ENCODE measurements around the gene ITGA2B.
"Not testable (repeated sequence)": the region's sequence is repeated elsewhere in the genome, so short reads cannot be mapped to it uniquely, and the experiment has no call there.

The ITGA2B gene

DNA sequence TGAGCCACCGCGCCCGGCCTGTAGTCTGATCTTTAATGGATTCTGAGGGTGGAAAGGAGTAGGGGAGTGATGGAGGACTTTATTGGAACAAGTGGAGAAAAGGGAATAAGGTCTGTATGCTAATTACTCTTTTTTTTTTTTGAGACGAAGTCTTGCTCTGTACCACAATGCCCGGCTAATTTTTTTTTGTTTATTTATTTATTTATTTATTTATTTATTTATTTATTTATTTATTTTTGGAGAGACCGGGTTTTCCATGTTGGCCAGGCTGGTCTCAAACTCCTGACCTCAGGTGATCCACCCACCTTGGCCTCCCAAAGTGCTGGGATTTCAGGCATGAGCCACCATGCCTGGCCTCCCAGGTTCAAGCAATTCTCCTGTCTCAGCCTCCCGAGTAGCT, 59.9 kb downstream of the ITGA2B start:
- DNase-seq: not testable (repeated sequence)

- DNase-seq: no peak
These were observed 61.6 kb downstream of the ITGA2B start for GRCh38 chr17:44327715-44328449.

DNA sequence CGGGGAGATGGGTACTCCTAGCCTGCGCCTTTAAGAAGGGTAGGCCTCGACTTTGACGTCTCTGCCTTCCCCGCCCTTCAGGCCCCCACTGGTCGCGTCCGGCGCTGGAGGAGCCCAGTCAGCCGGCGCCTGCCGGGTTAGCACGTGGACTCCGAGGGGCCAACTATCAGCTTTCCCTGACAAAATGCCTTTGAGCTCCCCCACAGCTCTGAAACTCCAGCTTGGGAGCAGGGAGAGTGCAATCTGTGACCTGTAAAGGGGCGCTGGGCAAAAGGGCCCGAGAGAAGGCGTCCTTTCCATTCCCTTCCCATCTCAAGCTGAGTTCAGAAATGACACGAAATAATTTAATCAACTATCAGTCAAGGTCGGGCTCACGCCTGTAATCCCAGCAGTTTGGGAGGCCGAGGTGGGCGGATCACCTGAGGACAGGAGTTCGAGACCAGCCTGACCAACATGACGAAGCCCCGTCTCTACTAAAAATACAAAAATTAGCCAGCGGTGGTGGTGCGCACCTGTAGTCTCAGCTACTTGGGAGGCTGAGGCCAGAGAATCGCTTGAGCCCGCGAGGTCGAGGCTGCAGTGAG, 62.5 kb downstream of the ITGA2B start:
- DNase-seq: peak; percentile 98

DNA sequence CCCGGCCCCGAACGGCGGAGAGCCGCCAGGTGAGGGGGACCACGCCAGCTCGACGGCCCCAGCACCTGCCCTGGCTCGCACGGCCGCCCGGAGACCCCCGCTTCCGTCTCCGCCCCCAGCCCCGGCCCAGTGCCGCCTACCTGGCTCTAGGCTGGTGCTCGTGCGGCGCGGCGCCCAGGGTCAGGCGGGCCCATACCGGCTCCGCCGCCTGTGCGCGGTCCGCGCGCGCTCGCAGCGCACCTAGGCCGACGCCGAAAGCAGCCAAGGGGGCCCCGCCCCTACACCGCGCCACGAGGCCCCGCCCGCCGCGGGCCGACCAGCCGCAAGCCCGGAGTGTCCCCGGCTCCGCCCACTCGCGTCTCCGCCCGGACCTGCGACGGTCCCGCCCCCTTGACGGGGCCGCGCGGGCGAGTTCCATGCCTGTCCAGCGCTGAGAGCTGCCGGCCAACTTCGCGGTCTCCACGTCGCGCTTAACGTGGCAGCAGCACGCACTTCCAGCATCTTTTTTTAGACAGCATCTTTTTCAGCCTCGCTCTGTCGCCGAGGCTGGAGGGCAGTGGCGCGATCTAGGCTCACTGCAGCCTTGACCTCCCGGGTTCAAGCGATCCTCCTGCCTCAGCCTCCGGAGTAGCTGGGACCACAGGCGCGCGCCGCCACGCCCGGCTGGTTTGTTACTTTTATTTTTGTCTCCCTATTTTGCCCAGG, 64.7 kb downstream of the ITGA2B start, which contains the start of gene SLC25A39:
Gene SLC25A39, minus strand, starts transcription at position 253 of the 705 bp plus-strand sequence. CDS start 1,261 bp downstream, outside the sequence.
- DNase-seq: peak; percentile 95

DNA sequence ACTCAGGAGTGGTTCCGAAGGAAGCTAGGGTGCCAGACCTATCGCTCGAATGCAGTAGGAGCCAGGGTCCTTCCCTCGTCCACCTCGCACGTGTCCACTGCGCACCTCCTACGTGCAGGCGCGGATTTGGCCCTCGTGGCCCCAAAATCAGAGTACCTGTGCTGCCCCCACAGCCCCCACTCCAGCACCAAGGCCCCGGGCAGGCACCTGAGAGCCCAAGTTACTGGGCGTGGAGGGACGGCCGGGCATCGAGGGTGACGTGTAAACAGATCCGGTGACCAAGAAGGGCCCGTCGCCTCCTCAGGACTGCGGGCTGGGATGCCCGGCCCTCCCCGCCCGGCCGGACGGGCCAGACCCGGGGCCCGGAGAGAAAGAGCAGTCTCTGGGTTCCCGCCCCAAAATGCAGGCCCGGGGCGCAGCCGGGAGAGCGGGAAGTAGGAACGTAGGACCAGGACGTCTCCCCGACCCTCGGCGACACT, 65.3 kb downstream of the ITGA2B start:
- no peak for DNase-seq

DNA sequence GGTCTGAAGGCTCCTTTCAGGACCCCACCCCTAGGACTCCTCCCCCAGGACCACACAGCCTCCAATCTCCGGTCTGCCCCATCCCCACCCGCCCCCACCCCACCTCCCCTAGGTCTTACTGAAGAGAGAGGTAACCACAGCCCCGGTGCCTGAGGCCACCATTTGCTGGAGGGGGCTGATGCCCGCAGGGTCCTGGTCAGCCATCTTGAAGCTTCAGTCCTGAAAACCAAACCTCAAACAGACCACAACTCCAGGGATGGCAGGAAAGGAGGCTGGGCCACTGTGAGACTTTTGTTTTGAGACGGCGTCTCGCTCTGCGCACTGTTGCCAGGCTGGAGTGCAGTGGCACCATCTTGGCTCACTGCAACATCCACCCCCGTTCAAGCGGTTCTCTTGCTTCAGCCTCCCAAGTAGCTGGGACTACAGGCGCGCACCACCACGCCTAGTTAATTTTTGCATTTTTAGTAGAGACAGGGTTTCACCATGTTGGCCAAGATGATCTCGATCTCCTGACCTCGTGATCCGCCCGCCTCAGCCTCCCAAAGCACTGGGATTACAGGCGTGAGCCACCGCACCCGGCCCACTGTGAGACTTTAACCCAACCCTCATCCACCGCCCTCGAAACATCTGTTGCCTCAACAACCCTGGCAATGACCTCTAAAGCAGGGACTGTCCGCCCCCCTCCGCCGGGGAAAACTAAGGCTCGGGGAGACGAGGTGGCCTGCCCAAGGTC, 65.9 kb downstream of the ITGA2B start:
- DNase-seq: peak; percentile 20

GRCh38 chr17:44322236-44322895, 67.1 kb downstream of the ITGA2B start:
- DNase-seq: no peak

All from right hindlimb (tissue), 1 donor.